GM18519 (cell line): ENCODE measurements around the gene CCDC92B.

Source experiments
- ATAC-seq: cut with Tn5 transposase; IDR thresholded peaks from one replicate; pipeline ENCODE4 v1.9.1; 2021; ENCODE audit warnings: mild to moderate bottlenecking, moderate library complexity; ENCODE audit not compliant: unreplicated experiment, low FRiP score

The CCDC92B gene

GRCh38 chr17:2779545-2779944, 30.1 kb upstream of the CCDC92B start:
- no peak for ATAC-seq

GRCh38 chr17:2778489-2778888, 29.0 kb upstream of the CCDC92B start:
- ATAC-seq: no peak

GRCh38 chr17:2777242-2777867, 27.9 kb upstream of the CCDC92B start:
- ATAC-seq: no peak

- no peak for ATAC-seq
These were observed 27.3 kb upstream of the CCDC92B start for GRCh38 chr17:2776589-2777241.

GRCh38 chr17:2775206-2775605, 25.8 kb upstream of the CCDC92B start:
- ATAC-seq: no peak

GRCh38 chr17:2770129-2770528, 20.7 kb upstream of the CCDC92B start:
- no peak for ATAC-seq

GRCh38 chr17:2758870-2759269, 9.4 kb upstream of the CCDC92B start:
- no peak for ATAC-seq

GRCh38 chr17:2755891-2756724, 6.7 kb upstream of the CCDC92B start:
- no peak for ATAC-seq

GRCh38 chr17:2751491-2751890, 2.0 kb upstream of the CCDC92B start:
- no peak for ATAC-seq

GRCh38 chr17:2750721-2751120, 1.3 kb upstream of the CCDC92B start:
- no peak for ATAC-seq

- no peak for ATAC-seq
These were observed 331 bp upstream of the CCDC92B start for GRCh38 chr17:2749784-2750181.

GRCh38 chr17:2745317-2746037, 4.0 kb downstream of the CCDC92B start:
- ATAC-seq: no peak

GRCh38 chr17:2737693-2738092, 11.8 kb downstream of the CCDC92B start:
- no peak for ATAC-seq

- no peak for ATAC-seq
These were observed 12.5 kb downstream of the CCDC92B start for GRCh38 chr17:2736956-2737355.

- no peak for ATAC-seq
These were observed 13.6 kb downstream of the CCDC92B start for GRCh38 chr17:2735896-2736295.

GRCh38 chr17:2734939-2735338, 14.5 kb downstream of the CCDC92B start:
- no peak for ATAC-seq

- ATAC-seq: no peak
These were observed 17.6 kb downstream of the CCDC92B start for GRCh38 chr17:2731807-2732206.

- no peak for ATAC-seq
These were observed 18.6 kb downstream of the CCDC92B start for GRCh38 chr17:2730764-2731353.

GRCh38 chr17:2724784-2725164, 24.7 kb downstream of the CCDC92B start:
- ATAC-seq: no peak

GRCh38 chr17:2723997-2724783, 25.3 kb downstream of the CCDC92B start:
- no peak for ATAC-seq
